ENCODE data around the gene RAB25. TPM values are rescaled to one million over a fixed set of nuclear protein-coding genes. Genes with fewer than 3 reads are reported as not detected.

The RAB25 gene
- total and polyA plus RNA-seq, 9 donors, result 0.28 to 38.6 (median 2.9) TPM; not detected in 1

- peaks cover 14% of the 10 kb centered on the region for H3K4me1 ChIP-seq (ENCODE audit: insufficient read depth)
Measured at GRCh38 chr1:156111355-156111962, 50.5 kb downstream of the RAB25 start.

GRCh38 chr1:156112276-156113137, 51.5 kb downstream of the RAB25 start:
- intact Hi-C loops (cut with DNase I), result no loop called here
- H3K36me3 ChIP-seq, result no peaks in the 10 kb centered on the region
- H3K27me3 ChIP-seq, result no peaks in the 10 kb centered on the region
- TF ChIP-seq EP300 (IDR thresholded peaks at IDR 0.05) (no peak), POLR2A (IDR thresholded peaks at IDR 0.05) (no peak), CTCF (IDR thresholded peaks at IDR 0.05) (no peak)
- no peaks in the 10 kb centered on the region for H3K9me3 ChIP-seq
- peaks cover 12% of the 10 kb centered on the region for H3K4me1 ChIP-seq (ENCODE audit: insufficient read depth)
- no peak for DNase-seq
- peak overlapping the region; percentile 46 to 94 for H3K27ac ChIP-seq
- H3K4me3 ChIP-seq, result no peak overlapping the region
- WGBS, 3 donors, result 50 to 55% (median 55%) methylated on average over 10 of the region's 10 CpGs

More at GRCh38 chr1:156111355-156111962, 50.5 kb downstream of the RAB25 start:
- Histone ChIP-seq H3K27ac (no peak overlapping the region), H3K9me3 (no peaks in the 10 kb centered on the region), H3K36me3 (no peaks in the 10 kb centered on the region), H3K4me3 (no peak overlapping the region), H3K27me3 (no peaks in the 10 kb centered on the region)
- TF ChIP-seq EP300 (IDR thresholded peaks at IDR 0.05), result no peak
- DNase-seq, result no peak
- intact Hi-C loops (cut with DNase I), result no loop called here
- 48 to 73% (median 55%) methylated on average over 4 of the region's 4 CpGs for WGBS, 3 donors

GRCh38 chr1:156113282-156113950, 52.5 kb downstream of the RAB25 start:
- Histone ChIP-seq H3K36me3 (no peaks in the 10 kb centered on the region), H3K4me1 (ENCODE audit: insufficient read depth) (peaks cover 17% of the 10 kb centered on the region), H3K9me3 (no peaks in the 10 kb centered on the region), H3K27ac (peak overlapping the region; percentile 90 to 94), H3K4me3 (no peak overlapping the region), H3K27me3 (no peaks in the 10 kb centered on the region)
- intact Hi-C loops (cut with DNase I), result no loop called here
- no peak for DNase-seq
- 41 to 48% (median 44%) methylated on average over 4 of the region's 4 CpGs for WGBS, 3 donors
- TF ChIP-seq CTCF (IDR thresholded peaks at IDR 0.05) (no peak), EP300 (IDR thresholded peaks at IDR 0.05) (no peak), POLR2A (IDR thresholded peaks at IDR 0.05) (no peak)

GRCh38 chr1:156114101-156114918, 53.4 kb downstream of the RAB25 start, which contains the start of gene LMNA:
LMNA (plus strand) TSS chr1:156114711; CDS start chr1:156114919, 208 bp downstream.
- intact Hi-C loops (cut with DNase I), result no loop called here
- peak within 1 kb of the TSS; percentile 86 for H3K4me3 ChIP-seq
- TF ChIP-seq CTCF (IDR thresholded peaks at IDR 0.05) (no peak), POLR2A (IDR thresholded peaks at IDR 0.05) (peak; percentile 99), EP300 (IDR thresholded peaks at IDR 0.05) (peak; percentile 71)
- DNase-seq, result peak; percentile 91 to 95 (median 93)
- H3K27ac ChIP-seq, result peak within 1 kb of the TSS; percentile 90 to 94
- peaks cover 20% of the 10 kb centered on the region for H3K4me1 ChIP-seq (ENCODE audit: insufficient read depth)
- no peaks in the 10 kb centered on the region for H3K9me3 ChIP-seq
- no peaks in the 10 kb centered on the region for H3K36me3 ChIP-seq
- WGBS, 3 donors, result 0 to 2% (median 1%) methylated on average over 10 to 37 of the region's 37 CpGs
- H3K27me3 ChIP-seq, result no peaks in the 10 kb centered on the region

Data from ovary (tissue), 9 donors.